Nephron (organoid): ENCODE data around the gene PAQR9.

ENCODE experiments used
- H3K27ac Mint-ChIP-seq, 3 experiments: 2 replicates each; pipeline ENCODE4 v1.8.0; 2020; ENCODE audit warnings: mixed read lengths in 3 of 3, mild to moderate bottlenecking in 2 of 3, moderate library complexity in 1 of 3
- H3K27me3 Mint-ChIP-seq: 2 replicates; pipeline ENCODE4 v1.8.0; 2021; ENCODE audit warnings: low read depth, mild to moderate bottlenecking, moderate library complexity, mixed read lengths
- H3K36me3 Mint-ChIP-seq: 2 replicates; pipeline ENCODE4 v1.8.0; 2020; ENCODE audit warnings: low read depth, mixed read lengths
- H3K4me1 Mint-ChIP-seq: 2 replicates; pipeline ENCODE4 v1.8.0; 2020; ENCODE audit warnings: mixed read lengths
- H3K4me3 Mint-ChIP-seq, 3 experiments: 2 replicates each; pipeline ENCODE4 v1.8.0; 2020; ENCODE audit warnings: mild to moderate bottlenecking in 3 of 3, mixed read lengths in 3 of 3, moderate library complexity in 2 of 3
- H3K9me3 Mint-ChIP-seq: 2 replicates; pipeline ENCODE4 v1.8.0; 2020; ENCODE audit warnings: mixed read lengths
- CTCF ChIP-seq, 3 experiments: fragments of 200-600 bp; sonication (generic); IDR thresholded peaks; one replicate each; pipeline ENCODE4 v1.5.0; 2021; ENCODE audit warnings: antibody characterized with exemption in 3 of 3; ENCODE audit not compliant: unreplicated experiment in 3 of 3

The PAQR9 gene

DNA sequence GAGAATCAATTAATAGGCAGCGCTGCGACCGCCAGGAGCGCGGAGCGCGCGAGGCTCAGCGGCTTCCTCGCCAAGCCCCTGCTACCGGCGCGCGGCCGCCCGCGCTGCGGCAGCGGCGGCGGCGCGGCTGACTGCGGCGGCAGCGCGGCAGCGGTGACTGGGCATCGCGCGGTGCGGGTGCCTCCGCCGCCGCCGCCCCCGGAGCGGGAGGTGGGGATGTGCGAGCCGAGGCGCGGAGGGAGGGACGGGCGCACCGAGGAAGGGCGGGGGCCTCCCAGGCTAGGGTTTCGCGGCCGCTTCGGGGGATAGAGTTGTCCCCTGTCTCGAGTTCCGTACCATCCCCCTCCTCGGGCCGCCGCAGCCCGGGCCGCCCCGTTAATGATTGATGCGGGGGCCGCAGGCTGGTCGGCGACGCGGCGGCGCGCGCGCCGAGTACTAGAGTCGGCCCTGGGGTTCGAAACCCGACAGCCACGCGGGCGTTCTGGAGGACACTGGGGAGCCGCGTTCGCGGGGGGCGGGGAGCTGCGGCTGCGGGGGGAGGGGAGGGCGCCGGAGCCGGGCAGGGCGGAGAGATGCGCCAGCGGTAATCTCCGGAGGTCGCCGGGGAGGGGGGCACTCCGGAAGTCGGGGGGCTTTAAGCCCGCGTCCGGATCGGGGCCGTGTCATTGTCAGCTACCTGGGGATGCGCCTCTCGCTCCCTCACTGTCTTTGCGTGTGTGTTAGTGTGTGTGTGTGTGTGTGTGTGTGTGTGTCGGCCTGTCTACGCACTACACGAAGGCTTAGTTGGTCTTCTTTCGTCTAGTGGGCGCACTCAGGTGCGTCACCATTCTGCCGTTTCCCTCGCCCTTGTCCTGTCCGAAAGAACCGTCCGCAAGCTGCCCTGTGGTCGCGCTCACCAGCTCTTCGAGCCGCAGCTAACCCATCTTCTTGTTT, at the start of gene PAQR9:
Gene PAQR9 (minus strand): TSS at position 159 of the 933 bp plus-strand sequence. CDS start 338 bp downstream, outside the sequence.
- peak within 1 kb of the TSS in 2 of 3 experiments; percentile 29 to 78 for H3K27ac Mint-ChIP-seq
- no peaks in the 10 kb centered on the region for H3K4me1 Mint-ChIP-seq
- H3K9me3 Mint-ChIP-seq: peaks cover 11% of the 10 kb centered on the region
- no peak for TF ChIP-seq CTCF (IDR thresholded peaks at IDR 0.05; ENCODE audit: unreplicated experiment in 3 of 3)
- H3K36me3 Mint-ChIP-seq: no peaks in the 10 kb centered on the region
- H3K4me3 Mint-ChIP-seq: peak within 1 kb of the TSS; percentile 92 to 94 (median 93)
- H3K27me3 Mint-ChIP-seq: peaks cover 61% of the 10 kb centered on the region

DNA sequence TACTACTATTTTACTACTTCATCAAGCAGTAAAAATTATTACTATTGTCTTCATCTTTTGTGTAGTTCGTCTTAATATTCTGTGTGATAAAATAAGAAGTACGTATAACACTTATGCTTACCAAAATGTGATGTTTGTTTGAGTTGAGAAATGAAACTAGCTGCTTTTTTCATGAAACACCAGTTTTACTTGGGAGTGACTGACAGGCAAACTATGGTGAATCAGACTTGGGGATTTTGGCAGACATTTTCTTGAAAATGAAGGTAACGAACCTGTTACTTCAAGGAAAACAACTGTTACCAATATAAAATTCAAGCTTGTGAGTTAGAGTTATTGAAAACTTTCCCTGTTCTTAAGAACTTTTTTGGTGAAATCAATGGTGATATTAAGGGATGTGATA, 48.2 kb upstream of the PAQR9 start:
- Mint-ChIP-seq H3K27me3 (no peaks in the 10 kb centered on the region), H3K27ac (no peak overlapping the region), H3K4me3 (no peak overlapping the region), H3K36me3 (peaks cover 28% of the 10 kb centered on the region), H3K9me3 (no peaks in the 10 kb centered on the region), H3K4me1 (peaks cover 27% of the 10 kb centered on the region)
- no peak for TF ChIP-seq CTCF (IDR thresholded peaks at IDR 0.05; ENCODE audit: unreplicated experiment in 3 of 3)

DNA sequence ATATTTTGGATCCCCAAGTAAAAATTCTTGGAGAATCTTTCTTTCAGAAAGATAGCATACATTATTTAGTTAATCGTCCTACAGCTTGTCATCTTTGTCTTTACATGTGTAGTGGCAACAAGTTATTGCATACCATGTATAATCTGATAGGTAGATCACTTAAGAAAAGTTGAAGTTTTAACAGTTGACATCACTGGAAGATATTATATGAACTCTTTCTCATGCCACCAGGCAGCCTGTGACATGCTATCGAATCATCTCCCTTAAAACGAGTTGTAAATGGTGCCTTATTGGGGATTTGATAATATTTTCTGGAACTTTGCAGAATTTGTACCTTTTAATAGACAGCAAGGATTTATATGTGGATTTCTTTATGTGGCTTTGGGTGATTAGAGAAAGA, 46.5 kb upstream of the PAQR9 start:
- no peaks in the 10 kb centered on the region for H3K9me3 Mint-ChIP-seq
- H3K27ac Mint-ChIP-seq: no peak overlapping the region
- no peak overlapping the region for H3K4me3 Mint-ChIP-seq
- H3K27me3 Mint-ChIP-seq: no peaks in the 10 kb centered on the region
- peaks cover 30% of the 10 kb centered on the region for H3K4me1 Mint-ChIP-seq
- H3K36me3 Mint-ChIP-seq: peaks cover 17% of the 10 kb centered on the region
- TF ChIP-seq CTCF (IDR thresholded peaks at IDR 0.05; ENCODE audit: unreplicated experiment in 3 of 3): no peak

DNA sequence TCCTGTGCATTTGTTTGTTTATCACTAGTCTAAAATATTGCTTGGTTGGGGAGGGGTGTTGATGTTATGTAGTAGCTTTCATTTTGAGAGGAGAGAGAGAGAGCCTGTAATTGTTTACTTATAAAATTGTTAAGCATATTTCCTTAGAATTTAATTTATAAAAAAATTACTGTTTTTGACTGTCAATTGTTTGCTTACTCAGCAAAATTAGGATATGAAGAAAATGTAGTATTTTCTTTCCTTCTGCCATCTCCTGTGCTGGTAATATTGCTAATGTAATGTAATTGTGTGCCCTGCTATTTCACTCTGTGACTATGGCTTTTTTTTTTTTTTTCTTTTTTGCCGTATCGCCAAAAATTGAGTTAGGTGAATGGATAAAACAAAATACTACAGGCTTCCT, 41.3 kb upstream of the PAQR9 start:
- Mint-ChIP-seq H3K4me1 (peaks cover 53% of the 10 kb centered on the region), H3K36me3 (no peaks in the 10 kb centered on the region), H3K9me3 (no peaks in the 10 kb centered on the region), H3K27me3 (no peaks in the 10 kb centered on the region), H3K4me3 (peak overlapping the region; percentile 32 to 62 (median 52)), H3K27ac (no peak overlapping the region)
- TF ChIP-seq CTCF (IDR thresholded peaks at IDR 0.05; ENCODE audit: unreplicated experiment in 3 of 3): no peak

DNA sequence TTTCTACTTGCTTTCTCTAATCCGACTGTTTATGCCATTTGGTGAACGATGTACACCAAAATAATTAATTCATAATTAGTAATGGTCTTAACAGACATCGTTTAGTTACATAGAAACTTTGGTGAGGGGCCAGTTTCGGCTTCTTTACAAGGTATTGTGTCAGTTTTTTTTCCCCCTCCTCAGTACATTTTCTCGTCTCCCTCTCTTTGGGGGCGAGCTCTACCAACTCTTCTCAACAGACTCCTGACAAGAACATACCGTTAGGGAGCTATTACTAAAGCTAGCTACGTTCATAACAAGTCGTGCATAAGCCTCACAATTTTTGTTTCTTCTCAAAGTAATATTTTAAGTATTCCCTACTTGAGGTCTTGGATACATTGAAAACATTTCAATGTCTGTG, 39.3 kb upstream of the PAQR9 start:
- Mint-ChIP-seq H3K27me3 (no peaks in the 10 kb centered on the region), H3K9me3 (no peaks in the 10 kb centered on the region), H3K4me3 (peak overlapping the region; percentile 98 to 99 (median 98)), H3K36me3 (no peaks in the 10 kb centered on the region), H3K27ac (peak overlapping the region; percentile 99 to 100 (median 99)), H3K4me1 (peaks cover 44% of the 10 kb centered on the region)
- no peak for TF ChIP-seq CTCF (IDR thresholded peaks at IDR 0.05; ENCODE audit: unreplicated experiment in 3 of 3)
